ENCODE data around the gene COMP.
"Not testable (repeated sequence)": the region's sequence is repeated elsewhere in the genome, so short reads cannot be mapped to it uniquely, and the experiment has no call there.

DNA sequence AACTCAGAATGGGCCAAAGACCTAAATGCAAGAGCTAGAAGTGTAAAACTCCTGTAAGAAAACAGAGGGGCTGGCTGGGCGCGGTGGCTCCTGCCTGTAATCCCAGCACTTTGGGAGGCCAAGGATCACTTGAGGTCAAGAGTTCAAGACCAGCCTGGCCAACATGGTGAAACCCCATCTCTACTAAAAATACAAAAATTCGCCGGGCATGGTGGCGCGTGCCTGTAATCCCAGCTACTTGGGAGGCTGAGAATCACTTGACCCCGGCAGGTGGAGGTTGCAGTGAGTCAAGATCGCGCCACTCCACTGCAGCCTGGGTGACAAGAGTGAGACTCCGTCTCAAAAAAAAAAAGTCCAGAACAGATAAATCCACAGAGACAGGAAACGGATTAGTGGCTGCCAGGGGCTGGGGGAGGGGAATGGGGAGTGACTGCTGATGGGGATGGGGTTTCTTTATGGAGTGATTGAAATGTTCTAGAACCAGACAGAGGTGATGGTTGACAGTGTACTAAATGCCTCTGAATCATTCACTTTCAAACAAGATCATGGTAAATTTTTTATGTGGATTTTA lies 57.3 kb downstream of the COMP start:
- TF ChIP-seq POLR2A (IDR thresholded peaks at IDR 0.05); CTCF (IDR thresholded peaks at IDR 0.05 in 8 of 11, conservative IDR thresholded peaks at IDR 0.05 in 3 of 11); POLR2AphosphoS5 (IDR thresholded peaks at IDR 0.05): not testable (repeated sequence)
